HEK293 (cell line): Measurements from ENCODE around the gene GNAT1.

Experiments
- CTCF ChIA-PET: fragments of 350-600 bp; formaldehyde crosslinking; extraction: SDS; loops from one replicate; lab custom pipeline; 2021; ENCODE audit warnings: antibody characterized with exemption; lab: Yijun Ruan, JAX
- POLR2A ChIA-PET: fragments of 300-600 bp; formaldehyde crosslinking; extraction: SDS; loops from one replicate; lab custom pipeline; 2020; ENCODE audit warnings: antibody characterized with exemption, inconsistent platforms; lab: Yijun Ruan, JAX
- H3K27ac ChIP-seq: fragments of 200-500 bp; sonication (Bioruptor generic); 2 replicates; pipeline ENCODE4 v1.5.1; 2014; ENCODE audit warnings: low read depth, low read length, control low read depth, inconsistent platforms; ENCODE audit errors: extremely low read depth
- H3K36me3 ChIP-seq, 2 experiments: fragments of 200-500 bp in 1 of 2; sonication (Bioruptor generic) in 1 of 2; 1 replicate in 1 of 2; 2 replicates in 1 of 2; pipeline ENCODE4 v1.5.1; 2014 to 2017; ENCODE audit warnings: inconsistent platforms in 2 of 2, low read length in 2 of 2; ENCODE audit not compliant: control insufficient read depth in 2 of 2, insufficient read depth in 1 of 2
- H3K4me1 ChIP-seq: fragments of 200-500 bp; sonication (Bioruptor generic); 2 replicates; pipeline ENCODE4 v1.5.1; 2014; ENCODE audit warnings: mild to moderate bottlenecking, low read length, inconsistent platforms; ENCODE audit not compliant: control insufficient read depth, insufficient read depth
- H3K4me3 ChIP-seq: 2 replicates; pipeline ENCODE4 v1.5.1; 2011; ENCODE audit warnings: low read depth, mild to moderate bottlenecking, control low read depth, low read length, moderate library complexity
- H3K9me3 ChIP-seq: fragments of 200-500 bp; sonication (Bioruptor generic); 2 replicates; pipeline ENCODE4 v1.5.1; 2014; ENCODE audit warnings: low read depth, low read length, inconsistent platforms; ENCODE audit not compliant: control insufficient read depth, insufficient read depth
- FEZF1 ChIP-seq: fragments of 450-650 bp; formaldehyde crosslinking; IDR thresholded peaks from 2 replicates; pipeline ENCODE4 v1.5.1; 2016; ENCODE audit warnings: missing biosample characterization, missing genetic modification characterization
- GLIS2 ChIP-seq: fragments of 450-650 bp; formaldehyde crosslinking; IDR thresholded peaks from 2 replicates; pipeline ENCODE4 v1.5.1; 2016; ENCODE audit warnings: missing biosample characterization, missing genetic modification characterization
- IKZF3 ChIP-seq: fragments of 450-650 bp; IDR thresholded peaks from 2 replicates; pipeline ENCODE4 v1.5.0; 2018; ENCODE audit warnings: missing biosample characterization, mild to moderate bottlenecking, missing genetic modification characterization, moderate library complexity
- KLF8 ChIP-seq: fragments of 450-650 bp; formaldehyde crosslinking; IDR thresholded peaks from 2 replicates; pipeline ENCODE4 v1.5.1; 2016; ENCODE audit warnings: missing biosample characterization, missing genetic modification characterization
- KLF9 ChIP-seq: fragments of 450-650 bp; formaldehyde crosslinking; IDR thresholded peaks from 2 replicates; pipeline ENCODE4 v1.5.1; 2016; ENCODE audit warnings: missing biosample characterization, missing genetic modification characterization, low read depth
- SP2 ChIP-seq: fragments of 450-650 bp; formaldehyde crosslinking; IDR thresholded peaks from 2 replicates; pipeline ENCODE4 v1.5.1; 2016; ENCODE audit warnings: missing biosample characterization, missing genetic modification characterization
- SP3 ChIP-seq: fragments of 450-650 bp; formaldehyde crosslinking; IDR thresholded peaks from 2 replicates; pipeline ENCODE4 v1.5.1; 2016; ENCODE audit warnings: missing biosample characterization, missing genetic modification characterization
- TCF7L2 ChIP-seq: IDR thresholded peaks from 2 replicates; pipeline ENCODE4 v1.6.1; 2011; ENCODE audit warnings: low read depth, mild to moderate bottlenecking, inconsistent platforms, low read length, moderate library complexity, borderline replicate concordance
- TRIM28 ChIP-seq: IDR thresholded peaks from 2 replicates; pipeline ENCODE4 v1.6.1; 2011; ENCODE audit warnings: low read length, control low read depth, borderline replicate concordance
- ZBTB17 ChIP-seq: fragments of 450-650 bp; formaldehyde crosslinking; IDR thresholded peaks from 2 replicates; pipeline ENCODE4 v1.5.1; 2016; ENCODE audit warnings: missing biosample characterization, missing genetic modification characterization
- ZBTB20 ChIP-seq: fragments of 450-650 bp; formaldehyde crosslinking; IDR thresholded peaks from 2 replicates; pipeline ENCODE4 v1.5.1; 2016; ENCODE audit warnings: missing biosample characterization, missing genetic modification characterization
- ZBTB7A ChIP-seq: fragments of 450-650 bp; formaldehyde crosslinking; IDR thresholded peaks from 2 replicates; pipeline ENCODE4 v1.5.1; 2016; ENCODE audit warnings: low read depth, missing biosample characterization, missing genetic modification characterization
- ZBTB8A ChIP-seq: fragments of 450-650 bp; formaldehyde crosslinking; IDR thresholded peaks from 2 replicates; pipeline ENCODE4 v1.5.1; 2016; ENCODE audit warnings: missing biosample characterization, missing genetic modification characterization
- ZFP3 ChIP-seq: fragments of 450-650 bp; formaldehyde crosslinking; IDR thresholded peaks from 2 replicates; pipeline ENCODE4 v1.5.1; 2016; ENCODE audit warnings: low read depth, missing biosample characterization, missing genetic modification characterization
- ZNF112 ChIP-seq: fragments of 450-650 bp; formaldehyde crosslinking; IDR thresholded peaks from 2 replicates; pipeline ENCODE4 v1.5.0; 2017; ENCODE audit warnings: missing biosample characterization, missing genetic modification characterization
- ZNF138 ChIP-seq: fragments of 450-650 bp; formaldehyde crosslinking; IDR thresholded peaks from 2 replicates; pipeline ENCODE4 v1.5.1; 2016; ENCODE audit warnings: missing biosample characterization, missing genetic modification characterization, borderline replicate concordance
- ZNF211 ChIP-seq: fragments of 450-650 bp; formaldehyde crosslinking; IDR thresholded peaks from 2 replicates; pipeline ENCODE4 v1.5.1; 2016; ENCODE audit warnings: low read depth, missing biosample characterization, missing genetic modification characterization
- ZNF221 ChIP-seq: fragments of 450-650 bp; formaldehyde crosslinking; IDR thresholded peaks from 2 replicates; pipeline ENCODE4 v1.5.1; 2017; ENCODE audit warnings: missing biosample characterization, missing genetic modification characterization, borderline replicate concordance
- ZNF335 ChIP-seq: fragments of 450-650 bp; formaldehyde crosslinking; conservative IDR thresholded peaks from 2 replicates; pipeline ENCODE4 v1.5.1; 2016; ENCODE audit warnings: missing biosample characterization, missing genetic modification characterization
- ZNF416 ChIP-seq: fragments of 450-650 bp; formaldehyde crosslinking; IDR thresholded peaks from 2 replicates; pipeline ENCODE4 v1.5.1; 2016; ENCODE audit warnings: missing biosample characterization, missing genetic modification characterization
- ZNF555 ChIP-seq: fragments of 450-650 bp; formaldehyde crosslinking; conservative IDR thresholded peaks from 2 replicates; pipeline ENCODE4 v1.5.1; 2017; ENCODE audit warnings: missing biosample characterization, mild to moderate bottlenecking, missing genetic modification characterization, inconsistent platforms
- ZNF596 ChIP-seq: fragments of 450-650 bp; IDR thresholded peaks from 2 replicates; pipeline ENCODE4 v1.5.0; 2018; ENCODE audit warnings: missing biosample characterization, mild to moderate bottlenecking, missing genetic modification characterization, moderate library complexity
- ZNF660 ChIP-seq: fragments of 450-650 bp; IDR thresholded peaks from 2 replicates; pipeline ENCODE4 v1.5.1; 2018; ENCODE audit warnings: missing biosample characterization, mild to moderate bottlenecking, missing genetic modification characterization
- ZNF670 ChIP-seq: fragments of 450-650 bp; formaldehyde crosslinking; IDR thresholded peaks from 2 replicates; pipeline ENCODE4 v1.5.1; 2016; ENCODE audit warnings: missing biosample characterization, missing genetic modification characterization, low read depth
- ZNF76 ChIP-seq: fragments of 450-650 bp; formaldehyde crosslinking; IDR thresholded peaks from 2 replicates; pipeline ENCODE4; 2016; ENCODE audit warnings: low read depth, missing biosample characterization, missing genetic modification characterization, borderline replicate concordance
- ZNF830 ChIP-seq: fragments of 450-650 bp; IDR thresholded peaks from 2 replicates; pipeline ENCODE4 v1.5.0; 2018; ENCODE audit warnings: missing biosample characterization, missing genetic modification characterization, low read depth, mild to moderate bottlenecking, moderate library complexity
- ZSCAN16 ChIP-seq: fragments of 450-650 bp; formaldehyde crosslinking; IDR thresholded peaks from 2 replicates; pipeline ENCODE4 v1.5.1; 2016; ENCODE audit warnings: missing biosample characterization, missing genetic modification characterization
- TF ChIP-seq, protein P1 (sequence below): fragments of 450-650 bp; formaldehyde crosslinking; IDR thresholded peaks from 2 replicates; pipeline ENCODE4 v1.5.1; 2017; ENCODE audit warnings: missing biosample characterization, mild to moderate bottlenecking, missing genetic modification characterization, moderate library complexity
- TF ChIP-seq, protein P2 (sequence below): fragments of 450-650 bp; formaldehyde crosslinking; IDR thresholded peaks from 2 replicates; pipeline ENCODE4 v1.5.1; 2016; ENCODE audit warnings: missing biosample characterization, missing genetic modification characterization
- TF ChIP-seq, protein P3 (sequence below): fragments of 450-650 bp; formaldehyde crosslinking; IDR thresholded peaks from 2 replicates; pipeline ENCODE4 v1.5.1; 2016; ENCODE audit warnings: missing biosample characterization, missing genetic modification characterization

Gene GNAT1

DNA sequence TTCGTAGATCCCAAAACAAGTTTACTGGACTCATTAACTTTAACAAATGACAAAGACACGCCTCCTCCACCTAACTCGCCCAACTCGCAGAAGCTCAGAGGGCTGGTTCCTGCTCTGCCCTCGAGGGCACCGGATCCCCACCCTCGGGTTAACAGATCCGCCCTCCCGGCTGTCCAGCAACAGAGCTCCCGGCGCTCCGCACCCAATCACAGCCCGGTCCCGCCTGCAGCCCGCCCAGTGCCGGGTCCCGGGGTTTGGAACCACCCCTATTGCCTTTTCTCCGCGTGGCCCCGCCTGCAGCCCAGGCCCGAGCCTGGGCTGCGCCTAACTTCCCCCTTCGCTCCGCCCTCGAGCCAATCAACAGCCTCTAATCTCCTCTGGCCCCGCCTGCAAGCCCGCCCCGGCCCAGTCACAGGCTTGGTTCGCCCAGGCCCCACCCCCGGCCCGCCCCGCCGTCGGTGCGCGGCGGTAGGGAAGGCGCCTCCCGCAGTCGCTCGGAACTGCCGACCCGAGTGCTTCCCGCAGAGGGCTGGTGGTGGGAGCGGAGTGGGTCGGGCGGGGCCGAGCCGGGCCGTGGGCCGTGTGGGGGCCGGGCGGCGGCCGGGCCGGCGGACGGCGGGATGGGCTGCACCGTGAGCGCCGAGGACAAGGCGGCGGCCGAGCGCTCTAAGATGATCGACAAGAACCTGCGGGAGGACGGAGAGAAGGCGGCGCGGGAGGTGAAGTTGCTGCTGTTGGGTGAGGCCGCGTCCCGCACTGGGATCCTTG, 44.5 kb downstream of the GNAT1 start, which contains the start of gene GNAI2 (continued):
- TF ChIP-seq, protein P1, sequence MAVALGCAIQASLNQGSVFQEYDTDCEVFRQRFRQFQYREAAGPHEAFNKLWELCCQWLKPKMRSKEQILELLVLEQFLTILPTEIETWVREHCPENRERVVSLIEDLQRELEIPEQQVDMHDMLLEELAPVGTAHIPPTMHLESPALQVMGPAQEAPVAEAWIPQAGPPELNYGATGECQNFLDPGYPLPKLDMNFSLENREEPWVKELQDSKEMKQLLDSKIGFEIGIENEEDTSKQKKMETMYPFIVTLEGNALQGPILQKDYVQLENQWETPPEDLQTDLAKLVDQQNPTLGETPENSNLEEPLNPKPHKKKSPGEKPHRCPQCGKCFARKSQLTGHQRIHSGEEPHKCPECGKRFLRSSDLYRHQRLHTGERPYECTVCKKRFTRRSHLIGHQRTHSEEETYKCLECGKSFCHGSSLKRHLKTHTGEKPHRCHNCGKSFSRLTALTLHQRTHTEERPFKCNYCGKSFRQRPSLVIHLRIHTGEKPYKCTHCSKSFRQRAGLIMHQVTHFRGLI (tag by site-specific recombination), result peak; percentile 82
- peak; percentile 99 for TF ChIP-seq ZBTB8A (tag by site-specific recombination)
- no peak for TF ChIP-seq ZNF211 (tag by site-specific recombination)
- TF ChIP-seq, protein P2, sequence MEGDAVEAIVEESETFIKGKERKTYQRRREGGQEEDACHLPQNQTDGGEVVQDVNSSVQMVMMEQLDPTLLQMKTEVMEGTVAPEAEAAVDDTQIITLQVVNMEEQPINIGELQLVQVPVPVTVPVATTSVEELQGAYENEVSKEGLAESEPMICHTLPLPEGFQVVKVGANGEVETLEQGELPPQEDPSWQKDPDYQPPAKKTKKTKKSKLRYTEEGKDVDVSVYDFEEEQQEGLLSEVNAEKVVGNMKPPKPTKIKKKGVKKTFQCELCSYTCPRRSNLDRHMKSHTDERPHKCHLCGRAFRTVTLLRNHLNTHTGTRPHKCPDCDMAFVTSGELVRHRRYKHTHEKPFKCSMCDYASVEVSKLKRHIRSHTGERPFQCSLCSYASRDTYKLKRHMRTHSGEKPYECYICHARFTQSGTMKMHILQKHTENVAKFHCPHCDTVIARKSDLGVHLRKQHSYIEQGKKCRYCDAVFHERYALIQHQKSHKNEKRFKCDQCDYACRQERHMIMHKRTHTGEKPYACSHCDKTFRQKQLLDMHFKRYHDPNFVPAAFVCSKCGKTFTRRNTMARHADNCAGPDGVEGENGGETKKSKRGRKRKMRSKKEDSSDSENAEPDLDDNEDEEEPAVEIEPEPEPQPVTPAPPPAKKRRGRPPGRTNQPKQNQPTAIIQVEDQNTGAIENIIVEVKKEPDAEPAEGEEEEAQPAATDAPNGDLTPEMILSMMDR (tag by site-specific recombination), result no peak
- TF ChIP-seq TCF7L2, result no peak
- TF ChIP-seq ZNF596 (tag by site-specific recombination), result 0 out of 2 replicates have a peak, but pooled peaks have one; percentile 21
- TF ChIP-seq, all 188 proteins: peak for 24

DNA sequence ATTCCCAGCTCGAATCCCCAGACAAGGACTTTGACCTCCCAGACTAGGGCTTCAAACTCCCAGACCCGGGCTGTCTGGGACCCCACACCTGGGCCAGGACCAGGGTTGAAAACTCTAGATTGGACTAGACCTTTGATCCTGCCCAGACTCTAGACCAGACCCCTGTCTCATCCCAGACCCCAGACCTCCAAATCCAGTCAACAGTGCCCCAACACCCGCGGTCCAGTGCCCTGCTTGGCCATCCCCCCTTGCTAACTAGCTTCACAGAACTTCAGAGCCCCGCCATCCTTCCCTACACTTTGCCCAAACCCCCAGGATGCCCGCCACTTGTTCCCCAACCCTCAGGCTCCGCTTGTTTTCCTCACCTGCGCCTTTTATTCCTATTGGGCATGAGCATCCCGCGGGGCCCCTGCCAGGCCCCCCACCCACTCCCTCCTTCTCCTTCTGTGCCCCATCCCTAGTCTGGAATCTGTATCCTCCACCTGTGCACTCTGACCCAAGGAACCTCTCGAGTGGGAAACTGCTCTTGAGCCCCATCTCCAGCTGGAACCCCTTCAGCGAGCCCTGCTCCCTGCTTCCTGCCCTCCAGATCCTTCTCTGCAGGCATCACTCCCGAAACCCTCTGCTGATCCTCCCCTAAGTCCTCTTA, 45.2 kb downstream of the GNAT1 start:
- CTCF ChIA-PET, result interaction anchor here (1.0 to 3.9 kb wide), 3 partner anchors 11 to 56 kb away, joined by 3 to 28 read pairs (median 19); partner anchors contain the start of gene IFRD2

DNA sequence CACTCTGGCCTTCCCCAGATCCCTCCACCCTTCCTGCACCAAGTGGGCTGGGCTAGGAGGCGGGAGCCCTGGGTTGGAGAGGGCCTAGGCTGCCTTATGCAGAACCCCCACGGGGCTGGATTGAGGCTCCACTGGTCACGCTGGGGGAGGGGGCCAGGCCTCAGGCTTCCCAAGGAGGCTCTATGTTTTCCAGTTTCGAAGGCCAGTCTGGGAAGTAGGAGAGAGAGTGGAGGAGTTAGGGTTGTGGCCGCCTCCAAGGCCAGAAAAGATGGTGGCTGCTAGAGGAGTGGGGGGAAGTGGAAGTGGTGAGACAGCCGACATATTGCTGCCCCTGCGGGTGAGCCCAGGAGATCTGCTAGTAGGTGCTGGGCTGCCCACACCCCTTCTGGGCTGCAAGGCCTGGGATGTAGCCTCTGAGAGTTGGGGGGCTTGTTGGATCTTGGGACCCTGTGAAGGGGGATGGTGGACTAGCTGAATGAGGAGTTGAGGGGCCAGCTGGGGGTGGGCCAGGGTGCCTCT, 45.8 kb downstream of the GNAT1 start:
- H3K4me1 ChIP-seq, result peaks cover 17% of the 10 kb centered on the region
- peaks cover 0 to 10% of the 10 kb centered on the region in 2 experiments; a peak in 1 of 3 replicates for H3K36me3 ChIP-seq
- no peaks in the 10 kb centered on the region for H3K9me3 ChIP-seq
- peak overlapping the region; percentile 67 for H3K4me3 ChIP-seq
- peak overlapping the region; percentile 77 for H3K27ac ChIP-seq
- CTCF ChIA-PET, result interaction anchor here (0.6 to 3.9 kb wide), 4 partner anchors 10 to 61 kb away, joined by 3 to 28 read pairs (median 12); partner anchors contain the start of gene IFRD2
- POLR2A ChIA-PET, result interaction anchor here (1.9 to 2.5 kb wide), 2 partner anchors 9 to 10 kb away, joined by 9 to 17 read pairs; no protein-coding TSS in a partner anchor
- TF ChIP-seq KLF9 (no peak), ZNF416 (no peak), ZNF830 (tag by site-specific recombination) (no peak), SP3 (tag by site-specific recombination) (peak; percentile 47; the same call in 1 of the 2 replicates), ZNF112 (tag by site-specific recombination) (no peak), ZFP3 (tag by site-specific recombination) (no peak), TRIM28 (no peak), ZNF555 (tag by site-specific recombination) (no peak), ZBTB17 (peak; percentile 61; the same call in 1 of the 2 replicates), SP2 (tag by site-specific recombination) (peak; percentile 69), FEZF1 (tag by site-specific recombination) (no peak), ZBTB20 (tag by site-specific recombination) (peak; percentile 65), GLIS2 (tag by site-specific recombination) (no peak; the same call in 1 of the 2 replicates), ZSCAN16 (no peak), ZNF670 (no peak), ZNF660 (tag by site-specific recombination) (no peak), KLF8 (tag by site-specific recombination) (no peak)
- TF ChIP-seq, protein P3, sequence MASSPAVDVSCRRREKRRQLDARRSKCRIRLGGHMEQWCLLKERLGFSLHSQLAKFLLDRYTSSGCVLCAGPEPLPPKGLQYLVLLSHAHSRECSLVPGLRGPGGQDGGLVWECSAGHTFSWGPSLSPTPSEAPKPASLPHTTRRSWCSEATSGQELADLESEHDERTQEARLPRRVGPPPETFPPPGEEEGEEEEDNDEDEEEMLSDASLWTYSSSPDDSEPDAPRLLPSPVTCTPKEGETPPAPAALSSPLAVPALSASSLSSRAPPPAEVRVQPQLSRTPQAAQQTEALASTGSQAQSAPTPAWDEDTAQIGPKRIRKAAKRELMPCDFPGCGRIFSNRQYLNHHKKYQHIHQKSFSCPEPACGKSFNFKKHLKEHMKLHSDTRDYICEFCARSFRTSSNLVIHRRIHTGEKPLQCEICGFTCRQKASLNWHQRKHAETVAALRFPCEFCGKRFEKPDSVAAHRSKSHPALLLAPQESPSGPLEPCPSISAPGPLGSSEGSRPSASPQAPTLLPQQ (tag by site-specific recombination), result no peak

More for the DNA sequence above, 45.2 kb downstream of the GNAT1 start:
- Histone ChIP-seq H3K4me1 (peaks cover 17% of the 10 kb centered on the region), H3K27ac (peak overlapping the region; percentile 77), H3K4me3 (peak overlapping the region; percentile 67), H3K36me3 (peaks cover 0 to 10% of the 10 kb centered on the region in 2 experiments; a peak in 1 of 3 replicates), H3K9me3 (no peaks in the 10 kb centered on the region)
- TF ChIP-seq ZNF138 (tag by site-specific recombination) (no peak), ZNF335 (tag by site-specific recombination) (0 out of 2 replicates have a peak, but pooled peaks have one; percentile 22), ZNF76 (tag by site-specific recombination) (0 out of 2 replicates have a peak, but pooled peaks have one; percentile 43), IKZF3 (tag by site-specific recombination) (peak; percentile 44; the same call in 1 of the 2 replicates), ZBTB20 (tag by site-specific recombination) (peak; percentile 95), ZNF221 (tag by site-specific recombination) (no peak), ZBTB7A (no peak)
- POLR2A ChIA-PET, result interaction anchor here (1.0 to 2.5 kb wide), 5 partner anchors 9 to 100 kb away, joined by 4 to 17 read pairs (median 9); partner anchors contain the start of gene IFRD2
